HUES48 (cell line): Measurements from ENCODE around the gene CACNA1D.

Experiments
- H3K27ac ChIP-seq: one replicate; pipeline ENCODE4 v1.7.0; 2013; ENCODE audit warnings: low read depth, low read length, inconsistent platforms
- H3K27me3 ChIP-seq: 2 replicates; pipeline ENCODE4 v1.6.1; 2013; ENCODE audit warnings: mild to moderate bottlenecking, low read length; ENCODE audit not compliant: control insufficient read depth, insufficient read depth
- H3K36me3 ChIP-seq: 2 replicates; pipeline ENCODE4 v1.6.1; 2013; ENCODE audit warnings: low read length; ENCODE audit not compliant: control insufficient read depth, insufficient read depth
- H3K4me1 ChIP-seq: 2 replicates; pipeline ENCODE4 v1.6.1; 2013; ENCODE audit warnings: mild to moderate bottlenecking, low read length; ENCODE audit not compliant: control insufficient read depth, insufficient read depth
- H3K4me3 ChIP-seq: 2 replicates; pipeline ENCODE4 v1.5.1; 2013; ENCODE audit warnings: mild to moderate bottlenecking, low read depth, low read length
- H3K9ac ChIP-seq: 2 replicates; pipeline ENCODE4 v1.6.1; 2013; ENCODE audit warnings: mild to moderate bottlenecking, low read depth, low read length, moderate library complexity
- H3K9me3 ChIP-seq: 2 replicates; pipeline ENCODE4 v1.6.1; 2013; ENCODE audit warnings: low read length; ENCODE audit not compliant: control insufficient read depth, insufficient read depth

Gene CACNA1D

GRCh38 chr3:53826048-53826447, 331.6 kb downstream of the CACNA1D start:
- Histone ChIP-seq H3K27ac (no peak overlapping the region), H3K27me3 (no peaks in the 10 kb centered on the region), H3K4me3 (no peak overlapping the region), H3K9me3 (no peaks in the 10 kb centered on the region), H3K9ac (no peak overlapping the region), H3K36me3 (peaks cover 6% of the 10 kb centered on the region; the same call in 1 of the 2 replicates), H3K4me1 (no peaks in the 10 kb centered on the region)

GRCh38 chr3:53828581-53828980, 334.2 kb downstream of the CACNA1D start:
- Histone ChIP-seq H3K4me3 (no peak overlapping the region), H3K27ac (no peak overlapping the region), H3K36me3 (no peaks in the 10 kb centered on the region), H3K9ac (no peak overlapping the region), H3K9me3 (no peaks in the 10 kb centered on the region), H3K4me1 (no peaks in the 10 kb centered on the region), H3K27me3 (no peaks in the 10 kb centered on the region)

- H3K9ac ChIP-seq, result no peak overlapping the region
- H3K9me3 ChIP-seq, result no peaks in the 10 kb centered on the region
- H3K4me1 ChIP-seq, result no peaks in the 10 kb centered on the region
- H3K36me3 ChIP-seq, result no peaks in the 10 kb centered on the region
- H3K4me3 ChIP-seq, result no peak overlapping the region
- no peak overlapping the region for H3K27ac ChIP-seq
- H3K27me3 ChIP-seq, result no peaks in the 10 kb centered on the region
Measured at GRCh38 chr3:53829605-53830004, 335.2 kb downstream of the CACNA1D start.

GRCh38 chr3:53830944-53831343, 336.5 kb downstream of the CACNA1D start:
- no peak overlapping the region for H3K9ac ChIP-seq
- no peaks in the 10 kb centered on the region for H3K9me3 ChIP-seq
- no peaks in the 10 kb centered on the region for H3K36me3 ChIP-seq
- H3K4me3 ChIP-seq, result no peak overlapping the region
- no peaks in the 10 kb centered on the region for H3K4me1 ChIP-seq
- no peak overlapping the region for H3K27ac ChIP-seq
- no peaks in the 10 kb centered on the region for H3K27me3 ChIP-seq

GRCh38 chr3:53833053-53833645, 338.7 kb downstream of the CACNA1D start:
- Histone ChIP-seq H3K36me3 (peaks cover 3% of the 10 kb centered on the region; the same call in 1 of the 2 replicates), H3K4me1 (no peaks in the 10 kb centered on the region), H3K4me3 (no peak overlapping the region), H3K27me3 (no peaks in the 10 kb centered on the region), H3K27ac (no peak overlapping the region), H3K9ac (no peak overlapping the region), H3K9me3 (no peaks in the 10 kb centered on the region)

- Histone ChIP-seq H3K9ac (no peak overlapping the region), H3K27me3 (no peaks in the 10 kb centered on the region), H3K36me3 (peaks cover 9% of the 10 kb centered on the region; the same call in 1 of the 2 replicates), H3K27ac (no peak overlapping the region), H3K4me3 (no peak overlapping the region), H3K9me3 (no peaks in the 10 kb centered on the region), H3K4me1 (no peaks in the 10 kb centered on the region)
Measured at GRCh38 chr3:53833700-53834099, 339.3 kb downstream of the CACNA1D start.

GRCh38 chr3:53834429-53835095, 340.2 kb downstream of the CACNA1D start:
- Histone ChIP-seq H3K36me3 (peaks cover 16% of the 10 kb centered on the region), H3K27ac (no peak overlapping the region), H3K4me1 (no peaks in the 10 kb centered on the region), H3K9ac (no peak overlapping the region), H3K27me3 (no peaks in the 10 kb centered on the region), H3K4me3 (no peak overlapping the region), H3K9me3 (no peaks in the 10 kb centered on the region)

GRCh38 chr3:53835257-53835656, 340.8 kb downstream of the CACNA1D start:
- Histone ChIP-seq H3K4me3 (no peak overlapping the region), H3K4me1 (no peaks in the 10 kb centered on the region), H3K36me3 (peaks cover 17% of the 10 kb centered on the region), H3K9me3 (no peaks in the 10 kb centered on the region), H3K27ac (no peak overlapping the region), H3K27me3 (no peaks in the 10 kb centered on the region), H3K9ac (no peak overlapping the region)

- Histone ChIP-seq H3K4me3 (no peak overlapping the region), H3K27me3 (no peaks in the 10 kb centered on the region), H3K9me3 (no peaks in the 10 kb centered on the region), H3K9ac (no peak overlapping the region), H3K36me3 (peaks cover 17% of the 10 kb centered on the region), H3K27ac (no peak overlapping the region), H3K4me1 (no peaks in the 10 kb centered on the region)
Measured at GRCh38 chr3:53836084-53836872, 341.9 kb downstream of the CACNA1D start.

- Histone ChIP-seq H3K36me3 (peaks cover 17% of the 10 kb centered on the region), H3K9ac (no peak overlapping the region), H3K4me3 (no peak overlapping the region), H3K9me3 (no peaks in the 10 kb centered on the region), H3K27ac (no peak overlapping the region), H3K4me1 (peaks cover 2% of the 10 kb centered on the region; the same call in 1 of the 2 replicates), H3K27me3 (no peaks in the 10 kb centered on the region)
Measured at GRCh38 chr3:53837331-53837730, 342.9 kb downstream of the CACNA1D start.

- Histone ChIP-seq H3K36me3 (peaks cover 16% of the 10 kb centered on the region), H3K9me3 (no peaks in the 10 kb centered on the region), H3K4me1 (peaks cover 20% of the 10 kb centered on the region), H3K27ac (no peak overlapping the region), H3K9ac (no peak overlapping the region), H3K27me3 (peaks cover 2% of the 10 kb centered on the region; the same call in 1 of the 2 replicates), H3K4me3 (no peak overlapping the region)
Measured at GRCh38 chr3:53841296-53841695, 346.9 kb downstream of the CACNA1D start.
